ENCODE results near the gene TBL3. TPM values are rescaled to one million over a fixed set of nuclear protein-coding genes. Genes with fewer than 3 reads are reported as not detected.

TBL3 gene
- total RNA-seq, 2 donors from 2014 or later, result 22.0 to 23.6 TPM

DNA sequence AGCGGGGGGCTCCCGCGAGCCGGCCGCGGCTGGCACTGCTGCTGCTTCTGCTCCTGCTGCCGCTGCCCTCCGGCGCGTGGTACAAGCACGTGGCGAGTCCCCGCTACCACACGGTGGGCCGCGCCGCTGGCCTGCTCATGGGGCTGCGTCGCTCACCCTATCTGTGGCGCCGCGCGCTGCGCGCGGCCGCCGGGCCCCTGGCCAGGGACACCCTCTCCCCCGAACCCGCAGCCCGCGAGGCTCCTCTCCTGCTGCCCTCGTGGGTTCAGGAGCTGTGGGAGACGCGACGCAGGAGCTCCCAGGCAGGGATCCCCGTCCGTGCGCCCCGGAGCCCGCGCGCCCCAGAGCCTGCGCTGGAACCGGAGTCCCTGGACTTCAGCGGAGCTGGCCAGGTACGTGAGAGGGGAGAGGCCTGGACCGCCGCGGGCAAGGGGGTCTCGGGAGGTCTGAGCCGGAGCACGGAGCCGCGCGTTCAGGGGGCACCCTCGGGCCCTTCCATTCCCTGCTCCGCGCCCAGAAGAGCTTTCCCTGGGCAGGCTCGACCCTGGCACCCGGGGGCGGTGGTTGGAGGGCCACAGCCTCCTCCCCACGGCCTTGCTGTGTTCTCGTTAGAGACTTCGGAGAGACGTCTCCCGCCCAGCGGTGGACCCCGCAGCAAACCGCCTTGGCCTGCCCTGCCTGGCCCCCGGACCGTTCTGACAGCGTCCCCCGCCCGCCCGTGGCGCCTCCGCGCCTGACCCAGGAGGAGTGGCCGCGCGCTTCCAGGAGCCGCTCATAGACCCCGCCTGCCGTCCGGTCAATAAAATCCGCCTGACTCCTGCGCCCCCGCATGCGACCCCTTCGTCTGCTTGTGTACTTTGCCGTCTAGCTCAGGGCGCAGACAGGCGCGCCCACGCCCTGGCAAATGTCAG lies 48.3 kb downstream of the TBL3 start:
- intact Hi-C loops (cut with DNase I, micrococcal nuclease), result no loop called here
- ATAC-seq (no peak), DNase-seq (peak in 1 of 2 donors; percentile 36)

- DNase-seq, result no peak
- intact Hi-C loops (cut with DNase I, micrococcal nuclease), result no loop called here
- peak; percentile 24 for ATAC-seq
These were observed 50.9 kb downstream of the TBL3 start for GRCh38 chr16:2022723-2023091.

DNA sequence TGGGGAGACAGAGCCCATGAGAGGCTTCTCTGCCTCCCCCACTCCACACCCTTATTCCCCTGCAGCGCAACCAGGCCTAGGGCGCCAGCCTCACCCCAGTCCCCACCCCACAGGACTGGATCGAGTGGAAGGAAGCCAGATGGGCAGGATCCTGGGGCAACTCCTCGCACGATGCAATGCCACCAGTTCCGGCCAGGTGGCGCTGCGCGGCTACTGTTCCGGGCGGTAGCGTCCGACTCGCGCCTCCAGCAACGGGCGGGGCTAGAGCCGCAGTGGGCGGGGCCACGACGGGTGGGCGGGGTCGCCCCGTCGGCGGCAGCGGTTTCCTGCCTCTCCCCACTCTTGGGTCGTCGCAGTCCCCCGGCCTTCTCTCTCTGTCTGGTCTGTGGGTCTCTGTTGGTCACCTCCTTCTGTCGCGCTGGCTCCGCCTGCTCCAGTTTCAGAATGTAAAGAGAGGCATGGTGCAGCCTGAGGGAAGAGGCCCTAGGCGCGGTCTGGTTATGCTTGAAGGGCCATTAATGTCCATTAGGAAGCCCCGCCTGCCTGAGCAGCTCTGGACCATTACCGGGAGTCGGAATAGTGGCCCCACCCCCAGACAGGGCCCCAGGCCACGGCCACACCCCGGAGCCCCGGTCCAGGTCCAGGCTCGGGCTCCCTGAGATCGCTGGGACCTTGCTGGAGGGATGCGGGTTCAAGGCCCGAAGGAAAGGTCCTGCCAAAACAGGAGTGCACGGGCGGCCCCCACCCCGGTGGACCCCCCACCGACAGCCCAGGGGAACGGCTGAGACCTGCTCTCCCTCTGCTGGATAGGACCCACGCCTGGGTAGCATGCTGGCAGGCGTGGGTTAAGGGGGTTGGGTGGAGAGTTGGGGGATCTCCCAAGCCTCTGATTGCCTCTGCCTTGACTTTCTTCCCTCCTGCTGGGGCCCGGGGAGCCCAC lies 51.5 kb downstream of the TBL3 start:
- intact Hi-C loops (cut with DNase I, micrococcal nuclease), result no loop called here
- ATAC-seq (peak; percentile 79), DNase-seq (peak; percentile 89 to 95)

GRCh38 chr16:2024032-2024420 lies 52.2 kb downstream of the TBL3 start:
- no peak for DNase-seq
- no peak for ATAC-seq
- intact Hi-C loops (cut with DNase I, micrococcal nuclease), result no loop called here

- ATAC-seq, result no peak
- intact Hi-C loops (cut with DNase I, micrococcal nuclease), result loop anchor here in 1 of 2 donors (5.0 kb wide), 1 partner anchor 117 kb away; no protein-coding TSS in a partner anchor
- DNase-seq, result no peak
These were observed 53.4 kb downstream of the TBL3 start for GRCh38 chr16:2025251-2025650.

DNA sequence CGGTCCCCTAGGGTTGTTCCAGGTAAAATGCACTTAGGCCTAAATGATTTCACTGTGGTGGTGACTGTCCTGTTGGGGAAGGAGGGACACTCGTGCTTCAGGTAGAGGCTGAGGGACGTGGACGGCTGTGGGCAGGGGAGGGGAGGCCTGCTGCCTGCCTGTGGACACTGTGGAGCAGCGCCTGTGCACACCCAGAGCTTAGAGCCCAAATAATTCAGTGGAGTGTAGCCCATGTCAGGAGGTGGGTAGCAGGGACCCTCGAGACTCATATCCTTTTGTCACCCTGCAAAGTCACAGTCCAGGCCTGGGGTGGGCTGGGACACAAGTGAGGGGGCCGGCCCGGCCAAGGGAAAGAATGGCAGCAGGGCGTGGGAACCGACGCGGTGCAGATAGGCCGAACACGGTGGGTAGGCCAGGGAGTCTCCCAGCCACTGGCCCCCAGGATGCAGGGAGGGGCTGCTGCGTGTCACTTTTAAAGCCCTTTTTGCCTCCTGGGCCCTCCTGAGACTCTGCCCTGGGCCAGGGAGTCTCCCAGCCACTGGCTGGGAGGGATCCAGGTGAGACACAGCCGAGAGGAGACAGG lies 54.1 kb downstream of the TBL3 start:
- intact Hi-C loops (cut with DNase I, micrococcal nuclease), result loop anchor here in 1 of 2 donors (5.0 kb wide), 1 partner anchor 116 kb away; no protein-coding TSS in a partner anchor
- ATAC-seq, result no peak
- no peak for DNase-seq

DNA sequence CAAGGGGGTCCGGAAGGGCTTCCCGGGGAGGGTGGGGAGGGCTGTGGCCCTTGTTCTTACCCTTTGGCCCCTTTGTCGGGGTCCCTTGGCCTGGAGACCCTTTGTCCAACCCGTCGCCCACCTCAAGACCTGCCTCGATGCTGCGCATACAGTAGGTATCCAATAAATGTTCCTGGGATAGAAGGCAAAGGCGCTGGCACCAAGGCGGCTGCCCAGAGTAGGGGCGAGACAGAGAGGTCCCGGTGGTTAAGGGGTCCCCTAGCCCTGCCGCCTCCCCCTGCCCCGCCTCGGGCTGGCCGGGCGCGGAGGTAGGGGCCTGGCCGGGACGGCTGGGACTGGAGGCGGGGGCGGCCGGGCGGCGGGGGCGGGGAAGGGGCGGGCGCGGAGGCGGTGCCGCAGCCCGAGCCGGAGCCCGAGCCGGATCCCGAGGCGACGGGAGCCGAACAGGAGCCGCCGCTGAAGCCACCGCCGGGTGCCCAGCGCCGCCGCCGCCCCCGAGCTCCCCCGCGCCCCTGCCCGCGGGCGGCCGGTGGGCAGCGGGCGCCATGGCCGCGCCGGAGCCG lies 54.7 kb downstream of the TBL3 start, which contains the start of gene NHERF2:
Gene NHERF2 (plus strand): TSS at position 442 of the 563 bp plus-strand sequence. CDS start 104 bp downstream, at position 546.
- DNase-seq, result no peak
- peak; percentile 33 for ATAC-seq
- intact Hi-C loops (cut with DNase I, micrococcal nuclease), result loop anchor here in 1 of 2 donors (5.0 kb wide), 1 partner anchor 116 kb away; no protein-coding TSS in a partner anchor

GRCh38 chr16:2027024-2028010 lies 55.5 kb downstream of the TBL3 start:
- ATAC-seq (peak; percentile 20), DNase-seq (peak in 1 of 2 donors; percentile 21)
- intact Hi-C loops (cut with DNase I, micrococcal nuclease), result loop anchor here in 1 of 2 donors (5.0 kb wide), 1 partner anchor 115 kb away; no protein-coding TSS in a partner anchor

- ATAC-seq, result no peak
- intact Hi-C loops (cut with DNase I, micrococcal nuclease), result loop anchor here in 1 of 2 donors (5.0 kb wide), 1 partner anchor 114 kb away; no protein-coding TSS in a partner anchor
These were observed 56.3 kb downstream of the TBL3 start for GRCh38 chr16:2028146-2028545.

DNA sequence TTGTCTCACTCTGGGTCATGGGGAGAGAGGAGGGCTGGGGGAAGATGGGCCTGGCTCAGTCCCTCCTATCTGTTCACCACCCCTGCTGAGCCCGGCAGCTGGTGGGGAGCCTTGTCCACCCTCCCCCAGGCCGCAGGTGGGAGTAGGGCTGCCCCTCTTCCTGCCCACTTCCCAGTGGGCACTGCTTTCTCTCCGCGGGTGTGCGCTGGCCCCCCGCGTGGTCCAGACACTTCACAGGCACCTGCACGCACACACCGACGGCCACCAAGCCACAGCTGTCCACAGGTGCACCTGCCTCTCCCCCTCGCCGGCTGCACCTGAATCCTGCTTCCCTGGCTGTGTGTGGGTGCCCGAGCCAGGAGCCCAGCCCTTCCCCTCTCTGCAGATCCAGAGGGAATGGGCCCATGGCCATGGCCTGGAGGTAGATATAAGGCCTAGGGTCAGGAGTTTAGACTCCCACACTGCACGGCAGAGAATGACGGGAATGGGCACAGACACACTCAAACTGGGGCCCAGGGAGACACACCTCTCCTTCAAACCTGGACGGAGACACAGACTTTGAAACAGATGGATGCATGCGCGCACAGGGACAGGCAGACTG lies 56.9 kb downstream of the TBL3 start:
- intact Hi-C loops (cut with DNase I, micrococcal nuclease), result loop anchor here in 1 of 2 donors (5.0 kb wide), 1 partner anchor 114 kb away; no protein-coding TSS in a partner anchor
- no peak for ATAC-seq
- no peak for DNase-seq

More at GRCh38 chr16:2028146-2028545, 56.3 kb downstream of the TBL3 start:
- no peak for DNase-seq

GRCh38 chr16:2029350-2029749 lies 57.5 kb downstream of the TBL3 start:
- ATAC-seq, result no peak
- no peak for DNase-seq
- intact Hi-C loops (cut with DNase I, micrococcal nuclease), result loop anchor here in 1 of 2 donors (5.0 kb wide), 1 partner anchor 113 kb away; no protein-coding TSS in a partner anchor

DNA sequence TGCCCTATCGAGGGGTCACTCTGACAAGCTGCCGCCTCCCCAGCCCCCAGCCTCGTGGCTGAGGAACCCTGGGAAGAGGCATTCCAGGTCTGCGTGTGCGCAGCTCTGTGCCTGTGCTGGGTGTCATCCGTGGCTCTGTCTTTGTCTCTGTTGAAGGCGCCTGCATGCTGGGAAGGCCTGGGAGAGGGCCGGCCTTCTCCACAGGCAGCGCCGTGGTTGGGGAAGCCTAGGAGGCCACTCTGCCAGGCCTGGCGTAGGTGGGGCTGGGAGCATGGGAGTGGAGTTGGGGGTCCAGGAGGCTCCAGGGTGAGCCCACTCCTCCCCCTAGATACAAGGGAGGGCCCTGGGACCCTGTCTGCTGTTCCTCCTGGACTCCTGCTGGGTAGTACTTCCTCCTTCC lies 58.2 kb downstream of the TBL3 start:
- no peak for ATAC-seq
- intact Hi-C loops (cut with DNase I, micrococcal nuclease), result no loop called here
- DNase-seq, result no peak

- DNase-seq (no peak), ATAC-seq (no peak)
- intact Hi-C loops (cut with DNase I, micrococcal nuclease), result no loop called here
These were observed 59.3 kb downstream of the TBL3 start for GRCh38 chr16:2031081-2031577.

Data from left colon (tissue), 2 donors.